Smooth muscle cell of the brain vasculature (primary cell): ENCODE measurements around the gene ZNF22.

Experiments
- DNase-seq: peaks from one replicate; pipeline ENCODE4 v3.0.0-alpha.2; 2012; ENCODE audit warnings: low read depth, low spot score

ZNF22 gene

DNA sequence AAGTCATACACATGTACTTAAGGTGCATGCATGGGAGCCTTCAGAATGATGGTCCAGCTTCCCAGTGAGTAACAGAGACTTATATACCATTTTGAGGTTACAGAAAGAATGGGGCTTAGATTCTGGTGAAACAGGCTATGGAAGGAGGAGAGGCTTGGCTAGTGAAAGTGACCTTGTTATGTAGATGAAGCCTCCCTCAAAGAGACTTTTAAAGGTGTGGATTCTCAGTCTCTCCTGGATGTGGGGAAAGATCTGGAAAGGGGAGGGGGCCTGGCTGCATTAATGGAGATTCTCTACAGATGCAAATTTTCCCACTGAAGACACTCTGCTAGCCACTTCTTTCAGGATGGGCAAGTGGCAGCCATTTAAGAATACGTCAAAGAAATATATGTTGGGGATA, 35.6 kb upstream of the ZNF22 start:
- no peak for DNase-seq

DNA sequence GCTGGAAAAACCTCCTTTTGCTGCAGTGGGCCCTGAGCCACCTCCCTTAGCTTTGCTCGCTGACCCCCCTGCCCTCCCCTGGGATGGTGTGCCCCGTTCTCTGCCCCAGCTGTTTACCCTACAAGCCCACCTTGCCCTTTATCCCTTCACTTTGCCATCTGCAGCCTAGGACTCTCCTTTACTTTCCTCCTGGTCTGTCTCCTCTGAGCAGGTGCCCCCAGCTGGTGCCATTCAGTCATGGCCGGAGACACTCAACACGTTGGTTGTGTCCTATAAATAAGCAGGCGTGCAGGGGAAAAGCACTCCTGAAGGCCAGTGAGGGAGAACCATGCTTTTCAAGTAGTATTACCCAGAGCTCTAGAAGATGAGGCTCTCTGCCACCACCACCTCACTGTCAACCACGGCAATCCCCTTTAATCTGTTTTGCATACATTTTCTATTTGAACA, 35.0 kb upstream of the ZNF22 start:
- no peak for DNase-seq

- DNase-seq: no peak
Measured at GRCh38 chr10:44966129-44966815, 34.5 kb upstream of the ZNF22 start.

- DNase-seq: no peak
Measured at GRCh38 chr10:44966816-44967509, 33.8 kb upstream of the ZNF22 start.

DNA sequence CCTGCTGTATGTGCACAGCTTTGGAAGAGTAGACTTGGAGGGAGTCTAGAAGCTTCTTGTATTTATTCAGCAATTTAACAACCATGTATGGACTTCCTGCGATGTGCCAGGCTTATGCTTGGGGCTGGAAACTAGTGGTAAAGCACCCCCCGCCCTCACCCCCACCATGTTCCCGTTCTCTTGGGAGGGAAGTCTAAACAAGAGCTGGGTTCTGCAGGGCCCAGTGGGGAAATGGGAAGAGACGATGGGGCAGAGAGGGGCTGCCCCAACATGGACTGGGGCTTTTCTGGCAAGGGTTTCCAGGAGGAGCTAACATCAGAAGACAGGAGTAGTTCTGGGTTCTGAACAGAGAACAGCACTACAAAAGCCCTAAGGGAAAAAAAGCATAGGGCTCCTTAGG, 33.1 kb upstream of the ZNF22 start:
- DNase-seq: no peak

DNA sequence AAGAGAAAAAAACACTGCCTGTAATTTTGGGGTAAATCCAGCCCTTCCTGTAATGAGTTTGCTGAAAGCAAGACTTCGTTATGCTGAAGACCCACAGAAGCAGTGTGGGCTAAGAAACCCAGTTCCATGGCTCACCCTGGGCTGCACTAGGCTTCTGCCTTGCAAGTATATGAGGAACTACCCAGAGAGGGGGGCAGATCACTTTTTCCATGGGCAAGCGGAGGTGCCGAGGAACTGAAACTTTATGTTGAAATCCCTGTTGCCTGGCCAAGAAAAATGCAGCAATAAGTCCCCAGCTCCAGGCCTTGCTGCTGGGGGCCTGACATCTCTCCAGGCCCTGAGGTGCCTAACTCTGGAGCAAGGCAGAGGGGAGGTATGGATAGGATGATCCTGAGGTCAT, 32.6 kb upstream of the ZNF22 start:
- DNase-seq: no peak

DNA sequence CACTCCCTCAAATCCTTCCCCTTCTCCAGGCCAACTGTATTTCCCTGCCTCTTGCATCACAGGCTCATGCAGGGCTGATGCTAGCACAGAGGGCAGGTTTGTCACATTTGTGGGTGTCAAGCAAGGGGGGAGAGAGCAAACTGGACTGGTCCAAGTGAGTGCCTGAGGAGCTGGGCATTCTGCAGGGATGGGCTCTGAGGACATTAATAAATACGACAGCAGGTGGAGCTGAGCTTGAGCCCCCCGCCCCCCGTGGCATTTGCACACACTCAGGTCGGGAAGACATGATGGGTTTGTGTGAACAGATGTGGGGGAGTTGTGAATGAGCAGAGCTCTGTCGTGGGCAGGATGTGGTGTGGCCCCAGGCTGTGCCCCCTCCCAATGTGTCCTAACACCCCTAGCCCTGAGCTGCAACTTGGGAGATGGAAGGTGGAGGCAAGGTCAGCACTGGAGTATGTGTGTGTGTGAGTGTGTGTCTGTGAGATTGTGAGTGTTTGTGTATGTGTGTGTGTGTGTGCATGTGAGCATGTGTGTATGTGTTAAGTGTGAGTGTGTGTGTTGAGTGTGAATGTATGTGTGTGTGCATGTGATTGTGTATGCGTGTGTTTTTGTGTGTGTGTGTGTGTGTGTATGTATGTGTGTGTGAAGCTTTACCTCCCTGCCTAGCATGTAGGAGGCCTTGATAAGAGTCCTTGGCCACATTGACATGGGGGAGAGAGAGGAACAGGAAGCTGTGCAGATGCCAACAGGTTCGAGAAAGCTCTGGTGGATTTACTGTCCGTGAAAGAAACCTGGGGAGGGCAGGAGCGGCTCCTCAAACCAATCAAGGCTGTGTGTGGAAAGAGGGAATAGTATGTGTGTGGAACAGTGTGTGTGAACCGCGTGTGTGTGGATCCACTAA, 32.0 kb upstream of the ZNF22 start:
- no peak for DNase-seq

- no peak for DNase-seq
Measured at GRCh38 chr10:44969854-44970253, 30.9 kb upstream of the ZNF22 start.

GRCh38 chr10:44970812-44971395, 29.8 kb upstream of the ZNF22 start:
- no peak for DNase-seq

DNA sequence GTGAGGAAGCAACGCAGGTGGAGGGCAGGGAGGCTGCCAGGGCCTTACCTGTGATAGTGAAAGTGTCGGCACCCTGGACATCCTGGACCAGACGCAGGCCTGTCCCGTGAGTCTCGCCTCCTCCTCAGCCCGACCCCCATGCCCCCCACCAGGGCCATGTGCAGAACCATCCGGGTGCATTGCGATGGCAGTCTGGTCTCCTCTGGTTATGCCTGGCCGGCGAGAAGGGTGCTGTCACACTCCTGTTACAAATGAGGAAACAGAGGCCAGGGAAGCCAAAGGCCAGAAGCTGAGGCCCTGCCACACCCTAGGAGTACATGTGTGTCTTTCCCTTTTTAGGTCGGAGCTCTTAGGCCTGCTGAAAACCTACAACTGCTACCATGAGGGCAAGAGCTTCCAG, 29.3 kb upstream of the ZNF22 start:
- DNase-seq: no peak

DNA sequence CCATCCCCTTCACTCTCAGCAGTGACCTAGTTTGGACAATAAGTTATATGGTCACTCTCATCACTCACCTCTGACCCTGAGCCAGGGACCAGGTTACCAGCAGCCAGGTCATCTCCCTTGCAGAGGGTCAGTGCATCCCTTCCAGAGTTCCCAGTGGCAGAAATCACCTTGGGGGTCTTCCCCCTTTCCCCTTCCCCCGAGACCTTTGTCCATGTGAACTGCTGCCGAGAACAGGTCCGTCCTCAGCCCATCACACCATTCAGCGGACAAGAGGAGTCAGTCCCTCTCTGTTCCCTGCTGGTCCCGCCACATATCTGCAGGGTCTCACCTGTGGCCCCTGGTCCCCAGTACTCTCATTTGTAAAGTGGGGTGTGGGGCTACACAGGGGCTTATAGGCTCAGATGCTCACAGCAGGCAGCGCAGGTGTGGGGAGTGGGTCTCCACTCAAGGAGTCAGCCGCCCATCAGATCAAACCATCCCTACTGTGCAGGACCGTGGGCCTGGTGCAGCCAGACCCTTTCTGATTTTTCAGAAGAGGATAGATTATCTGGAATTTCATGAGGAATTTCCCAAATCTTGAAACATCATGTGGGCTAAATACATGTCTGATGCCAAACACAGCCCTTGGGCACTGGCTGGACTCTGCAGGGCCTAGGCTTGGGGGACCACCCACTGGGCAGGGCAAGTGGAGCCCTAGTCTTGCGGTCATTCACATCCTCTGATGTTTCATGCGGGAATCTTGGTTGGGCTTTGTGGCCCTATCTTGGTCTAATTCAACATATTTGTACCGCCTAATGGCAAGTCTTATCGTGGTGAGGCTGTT, 28.6 kb upstream of the ZNF22 start:
- DNase-seq: no peak

DNA sequence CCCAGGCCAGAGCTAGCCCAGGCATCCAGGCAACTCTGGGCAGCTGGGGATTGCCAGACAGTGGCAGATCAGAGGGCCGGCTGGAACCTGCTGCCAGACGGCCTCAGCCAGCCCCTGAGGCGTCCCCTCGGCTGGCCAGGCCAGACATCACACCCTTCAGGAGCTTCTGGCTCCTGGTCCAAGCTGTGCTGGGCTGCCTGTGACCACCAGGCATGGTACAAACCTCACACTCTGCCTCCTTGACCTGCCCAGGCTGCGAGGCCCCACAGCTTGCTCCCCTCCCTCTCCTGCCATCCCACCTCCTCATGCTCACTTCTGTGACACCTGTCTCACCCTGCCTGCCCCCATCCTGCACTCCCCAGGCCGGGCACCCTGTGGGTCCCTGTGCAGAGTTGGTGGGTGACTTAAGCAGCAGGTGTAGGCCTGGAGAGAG, 27.8 kb upstream of the ZNF22 start:
- no peak for DNase-seq

- DNase-seq: no peak
Measured at GRCh38 chr10:44973323-44974081, 27.2 kb upstream of the ZNF22 start.

- DNase-seq: no peak
Measured at GRCh38 chr10:44974082-44974627, 26.6 kb upstream of the ZNF22 start.

DNA sequence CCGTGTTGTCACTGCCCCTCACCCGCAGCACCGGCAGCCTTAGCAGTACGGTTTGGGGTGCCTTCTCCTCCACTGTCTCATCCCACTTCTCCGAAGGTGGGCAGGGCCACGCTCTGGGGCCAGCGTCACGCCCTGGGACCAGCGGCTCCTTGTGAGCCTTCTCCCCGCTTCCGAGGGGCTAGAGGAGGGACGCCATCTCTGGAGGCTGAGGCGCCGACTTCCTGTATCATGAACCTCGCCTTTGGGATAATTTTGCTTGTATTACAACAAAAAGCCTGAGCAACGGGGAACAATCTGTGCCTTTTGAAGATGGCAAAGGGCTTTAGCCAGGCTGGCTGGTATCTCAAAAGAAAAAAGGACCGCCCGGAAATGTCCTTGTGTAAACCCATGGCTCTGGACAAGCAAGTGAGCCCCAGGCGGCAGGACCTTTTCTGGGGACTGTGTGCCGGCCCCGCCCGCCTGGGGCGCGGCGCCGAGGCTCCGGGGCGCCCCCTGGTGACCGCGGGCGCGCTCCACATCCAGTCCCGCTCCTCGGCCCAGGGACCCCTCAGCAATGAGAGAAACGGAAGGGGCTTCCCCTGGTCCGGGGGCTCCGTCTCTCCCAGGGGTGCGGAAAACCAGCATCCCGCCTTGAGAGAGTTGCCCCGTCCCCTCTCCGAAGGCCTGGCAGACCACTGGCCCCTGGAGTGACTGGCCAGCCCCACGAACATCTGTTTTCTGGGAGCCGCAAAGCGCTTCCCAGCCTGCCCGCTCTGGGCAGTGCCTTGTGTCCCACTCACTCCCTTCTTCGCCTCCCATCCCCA, 25.9 kb upstream of the ZNF22 start:
- DNase-seq: no peak

DNA sequence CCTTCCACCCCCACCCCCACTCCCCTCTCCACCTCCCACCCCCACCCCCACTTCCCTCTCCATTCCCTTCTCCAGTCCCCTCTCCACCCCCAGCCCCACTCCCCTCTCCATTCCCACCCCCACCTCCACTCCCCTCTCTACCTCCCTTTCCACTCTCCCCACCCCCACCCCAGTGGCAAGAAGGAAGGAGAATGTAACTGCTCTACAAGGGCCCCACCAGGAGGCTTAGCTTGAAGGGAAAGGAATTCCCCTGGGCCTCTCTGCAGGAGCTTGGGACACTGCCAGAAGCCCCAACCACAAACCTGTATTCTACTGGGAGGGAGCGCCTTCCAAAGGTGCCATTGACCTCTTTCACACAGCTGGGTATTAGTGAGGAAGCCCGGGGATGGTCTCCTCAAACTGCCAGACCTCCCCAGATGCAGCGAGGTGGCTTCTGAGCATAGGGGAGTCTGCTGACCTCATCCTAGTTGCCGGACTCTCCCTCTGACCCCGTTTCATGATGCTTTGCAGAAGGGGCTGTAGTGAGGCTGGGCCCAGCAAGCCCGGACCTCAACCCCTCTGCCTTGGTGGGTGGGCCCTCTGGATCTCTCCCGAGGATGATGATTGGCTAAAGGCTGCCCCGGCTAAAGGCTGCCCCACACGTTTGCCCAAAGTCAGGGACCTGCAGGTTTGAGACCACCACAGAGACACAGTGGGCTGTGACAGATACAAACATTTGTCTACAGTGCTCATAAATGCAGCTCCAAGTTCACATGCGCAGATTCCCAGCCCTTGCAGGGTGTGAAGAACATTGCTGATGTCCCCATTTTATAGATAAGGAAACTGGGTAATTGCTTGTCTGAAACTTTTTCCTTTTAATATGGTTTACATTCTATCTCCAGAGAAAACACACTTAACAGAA, 25.0 kb upstream of the ZNF22 start:
- no peak for DNase-seq

GRCh38 chr10:44976352-44977198, 24.1 kb upstream of the ZNF22 start:
- DNase-seq: no peak
